Measurements from ENCODE around the gene DVL2.
A peak's percentile ranks its signal among the peaks of the same experiment; 100 is the strongest.

DVL2 gene

DNA sequence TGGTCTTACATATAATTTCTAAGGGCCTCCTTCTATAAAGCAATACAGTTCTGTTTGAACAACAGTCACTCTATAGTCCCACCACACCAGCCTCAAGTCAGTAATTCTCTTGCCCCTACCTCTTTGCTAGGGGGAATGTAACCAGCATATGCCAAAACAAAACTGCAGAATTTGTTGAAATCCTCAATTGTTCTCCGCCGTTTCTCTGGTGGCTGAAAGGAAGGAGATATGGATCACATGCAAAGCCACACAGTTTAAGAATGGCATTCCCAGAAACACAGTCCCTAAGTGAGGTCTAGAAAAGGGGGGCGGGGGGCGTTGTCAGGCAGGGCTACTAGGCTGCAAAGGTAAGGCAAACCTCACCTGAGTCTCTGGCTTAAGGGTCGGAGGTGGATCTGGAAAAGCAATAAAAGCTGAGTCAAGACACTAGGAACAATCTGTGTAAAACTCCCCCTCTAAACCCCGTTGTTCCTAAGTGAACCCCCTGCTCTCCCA is 3.0 kb upstream of the DVL2 start:
- DNase-seq, result no peak

DNA sequence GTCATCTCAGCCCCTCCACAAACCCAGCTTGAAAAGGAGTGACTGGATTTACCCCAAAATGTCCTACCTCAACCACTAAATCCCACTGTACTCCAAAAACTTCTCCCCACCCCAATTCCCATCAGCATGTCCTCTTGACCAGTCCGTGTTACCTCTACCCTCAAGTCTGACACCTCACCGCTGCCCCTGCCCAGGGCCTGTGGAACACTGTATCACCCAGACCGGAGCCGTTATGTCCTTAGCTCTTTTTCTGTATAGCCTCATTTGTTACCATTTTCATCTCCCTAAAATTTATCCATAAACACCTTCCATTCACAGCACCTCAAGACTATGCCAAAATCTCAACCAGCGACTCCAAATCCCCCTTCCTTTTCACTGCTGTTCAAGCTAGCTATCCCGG is 2.5 kb upstream of the DVL2 start:
- DNase-seq, result no peak

DNA sequence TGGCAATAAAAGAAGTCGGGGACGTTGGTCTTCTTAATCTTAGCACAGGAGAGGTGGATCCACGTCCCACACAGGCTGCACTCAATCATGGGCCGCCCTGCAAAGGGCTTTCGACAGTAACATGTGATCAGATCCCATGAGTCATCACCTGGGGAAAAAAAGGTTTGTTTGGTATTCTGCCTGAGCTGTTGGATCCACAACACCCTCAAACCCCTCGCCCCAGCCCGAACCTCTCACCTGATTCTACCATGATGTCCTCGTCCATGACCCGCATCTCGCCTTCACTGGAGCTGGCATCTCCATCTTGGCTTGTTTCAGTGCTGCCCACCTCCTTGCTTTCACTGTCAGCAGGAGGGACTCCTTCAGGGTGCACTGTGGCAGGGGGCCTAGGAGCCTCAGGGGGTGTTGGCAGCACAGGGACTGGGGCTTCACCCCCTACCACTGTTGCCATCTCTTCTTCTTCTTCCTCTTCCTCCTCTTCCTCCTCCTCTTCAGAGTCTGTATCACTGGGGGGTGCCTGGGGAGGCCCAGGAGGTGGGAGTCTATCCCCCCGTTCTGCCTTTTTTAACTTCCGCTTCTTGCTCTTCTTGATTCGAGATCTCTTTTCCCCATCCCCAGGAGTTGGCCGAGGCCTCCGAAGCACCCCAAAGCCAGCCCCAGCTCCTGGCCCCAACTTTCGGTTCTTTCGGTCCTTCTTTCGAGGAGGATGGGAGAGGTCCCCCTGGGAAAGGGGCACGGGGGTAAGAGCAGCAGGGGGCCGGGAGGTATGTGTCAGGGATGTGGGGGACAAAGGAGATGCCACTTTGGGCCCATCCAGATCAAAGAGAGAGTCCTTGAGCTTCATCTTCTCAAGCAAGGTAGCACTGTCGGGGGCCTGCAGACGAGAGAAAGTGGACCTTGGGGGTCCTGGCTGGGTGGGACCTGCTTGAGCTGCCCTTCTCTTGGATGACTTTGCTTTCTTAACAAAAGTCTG is 1.7 kb upstream of the DVL2 start:
- DNase-seq, result no peak

DNA sequence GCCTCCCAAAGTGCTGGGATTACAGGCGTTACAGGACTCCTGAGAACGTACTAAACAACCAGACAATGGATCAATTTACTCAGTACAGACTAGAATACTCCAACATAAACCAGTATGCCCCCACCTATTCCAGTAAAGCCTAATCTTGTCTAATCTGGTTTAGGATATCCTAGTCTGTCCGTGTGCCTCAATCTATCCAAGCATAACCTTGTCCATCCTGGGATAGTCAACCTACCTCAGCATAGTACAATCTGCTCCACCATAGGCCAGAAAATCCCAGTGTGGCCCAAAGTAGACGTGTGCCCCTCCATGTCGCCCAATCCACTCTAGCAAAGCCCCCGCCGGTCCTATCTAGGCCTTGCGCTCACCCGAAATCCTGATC is 625 bp downstream of the DVL2 start:
- DNase-seq, result no peak

DNA sequence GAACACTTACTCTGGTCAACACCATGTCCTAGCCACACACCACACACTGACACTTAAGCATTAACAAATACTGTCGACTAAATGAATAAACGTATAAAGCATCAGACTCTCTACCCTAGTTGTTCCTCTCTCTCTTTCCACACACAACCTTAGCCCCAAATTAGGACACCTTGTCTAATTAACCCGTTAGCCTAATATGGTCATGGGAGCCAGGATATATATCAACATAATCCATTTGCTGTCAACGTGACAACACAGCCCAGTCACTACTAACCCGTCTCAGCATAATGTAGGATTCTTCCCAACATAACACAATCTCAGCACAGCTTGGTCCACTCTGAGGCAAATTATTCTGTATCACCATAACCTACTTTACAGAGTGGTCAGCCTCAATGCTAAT is 2.2 kb downstream of the DVL2 start:
- no peak for DNase-seq

DNA sequence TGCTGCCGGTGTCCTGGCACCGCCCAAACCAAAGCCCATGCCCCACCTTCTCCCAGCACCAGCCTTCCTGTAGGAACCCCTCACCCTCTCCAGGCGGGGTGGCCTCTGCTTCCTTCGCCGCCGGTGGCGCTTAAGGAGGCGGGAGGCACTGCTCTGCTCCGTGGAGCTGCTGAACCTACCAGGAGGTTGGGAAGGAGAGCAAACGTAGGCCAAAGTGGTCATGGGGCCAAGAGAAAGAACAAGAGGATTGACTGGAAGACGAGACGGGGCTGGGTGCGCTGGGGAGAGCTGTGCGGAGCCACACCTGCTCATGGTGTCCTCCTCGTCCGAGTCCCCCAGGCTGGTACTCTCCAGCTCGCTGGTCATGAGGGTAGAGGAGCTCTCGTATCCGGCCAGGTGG is 4.8 kb downstream of the DVL2 start:
- no peak for DNase-seq

DNA sequence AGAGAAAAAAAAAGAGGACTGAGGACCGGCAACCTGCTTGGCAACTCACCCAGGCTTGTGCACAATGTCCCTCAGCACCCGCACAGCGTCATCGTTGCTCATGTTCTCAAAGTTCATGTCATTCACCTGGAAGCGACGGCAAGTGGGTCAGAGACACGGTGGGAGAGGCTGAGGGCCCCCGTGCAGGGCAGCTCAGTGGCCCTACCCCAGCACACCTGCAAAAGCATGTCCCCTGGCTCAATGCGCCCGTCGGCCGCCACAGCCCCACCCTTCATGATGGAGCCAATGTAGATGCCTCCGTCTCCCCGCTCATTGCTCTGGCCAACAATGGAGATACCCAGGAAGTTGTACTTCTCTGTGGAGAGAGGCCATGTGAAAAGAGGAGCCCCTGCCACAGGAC is 5.4 kb downstream of the DVL2 start:
- no peak for DNase-seq

DNA sequence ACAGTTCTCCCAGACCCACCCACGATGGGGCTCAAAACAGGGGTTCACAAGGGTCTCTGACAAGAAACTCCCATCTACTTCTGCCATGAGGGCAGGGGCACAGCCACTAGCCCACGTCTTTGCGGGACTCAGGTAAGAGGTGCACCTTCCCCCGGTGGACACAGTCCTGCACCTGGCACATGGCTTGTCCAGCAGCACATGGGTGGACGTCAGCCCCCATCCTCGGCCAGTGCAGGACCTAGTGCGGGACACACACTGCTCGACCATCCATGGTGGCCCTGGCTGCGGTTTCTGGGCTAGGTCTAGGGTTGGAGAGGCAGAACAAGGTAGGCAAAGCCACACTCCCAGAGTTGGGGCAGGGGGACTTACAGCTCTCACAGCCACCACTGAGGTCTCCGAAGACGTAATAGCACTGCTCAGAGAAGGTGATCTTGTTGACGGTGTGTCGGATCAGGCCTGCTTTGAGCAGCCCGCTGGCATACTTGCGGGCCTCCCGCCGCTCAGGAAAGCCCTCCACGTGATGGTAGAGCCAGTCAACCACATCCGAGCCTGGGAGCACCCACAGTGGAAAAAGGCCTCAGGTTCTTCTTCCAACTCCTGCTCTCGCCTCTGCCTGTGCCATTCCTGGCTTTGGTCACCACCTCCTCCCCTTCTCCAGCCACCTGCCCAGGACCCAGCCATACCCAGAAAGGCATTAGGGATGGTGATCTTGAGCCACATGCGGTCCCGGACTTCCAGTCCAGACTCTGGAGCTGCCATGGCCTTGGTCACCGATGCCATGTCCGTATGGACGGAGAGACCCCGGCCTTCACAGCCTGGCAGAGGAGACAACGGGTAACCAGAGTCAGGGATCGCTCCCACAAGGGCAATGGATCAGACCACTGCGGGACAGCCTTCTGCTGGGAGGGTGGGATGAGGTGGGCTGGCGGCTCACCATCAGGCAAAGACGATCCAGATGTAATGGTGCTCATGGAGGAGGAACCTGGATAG is 7.3 kb downstream of the DVL2 start:
- DNase-seq, result no peak

DNA sequence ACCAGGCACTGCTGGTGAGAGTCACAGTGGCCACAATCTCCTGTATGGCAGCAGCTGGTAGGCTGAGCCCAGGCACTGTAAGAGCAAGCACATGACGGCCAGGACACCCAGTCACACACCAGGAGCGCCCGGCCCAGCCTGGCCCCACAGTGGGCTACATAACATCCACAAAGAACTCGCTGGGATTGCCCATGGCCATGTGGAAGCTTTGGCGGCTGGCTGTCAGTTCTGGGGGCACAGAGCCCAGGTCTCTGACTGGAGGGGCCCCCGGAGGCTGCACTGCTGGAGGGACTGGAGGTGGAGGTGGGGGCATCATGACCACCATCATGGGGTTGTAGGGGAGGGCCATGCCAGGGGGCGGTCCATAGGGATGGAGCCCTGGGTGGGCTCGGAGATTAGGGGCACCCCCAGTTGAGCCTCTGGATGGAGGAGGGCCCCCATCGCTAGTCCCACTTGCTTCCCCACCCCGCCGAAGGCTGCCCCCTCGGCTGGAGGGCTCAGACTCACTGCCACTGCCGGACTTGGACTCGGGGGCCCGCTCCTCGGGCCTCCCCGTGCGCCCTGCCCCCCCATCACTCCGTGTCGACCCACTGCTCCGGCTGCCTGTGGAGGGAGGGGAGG is 8.5 kb downstream of the DVL2 start:
- DNase-seq, result no peak

DNA sequence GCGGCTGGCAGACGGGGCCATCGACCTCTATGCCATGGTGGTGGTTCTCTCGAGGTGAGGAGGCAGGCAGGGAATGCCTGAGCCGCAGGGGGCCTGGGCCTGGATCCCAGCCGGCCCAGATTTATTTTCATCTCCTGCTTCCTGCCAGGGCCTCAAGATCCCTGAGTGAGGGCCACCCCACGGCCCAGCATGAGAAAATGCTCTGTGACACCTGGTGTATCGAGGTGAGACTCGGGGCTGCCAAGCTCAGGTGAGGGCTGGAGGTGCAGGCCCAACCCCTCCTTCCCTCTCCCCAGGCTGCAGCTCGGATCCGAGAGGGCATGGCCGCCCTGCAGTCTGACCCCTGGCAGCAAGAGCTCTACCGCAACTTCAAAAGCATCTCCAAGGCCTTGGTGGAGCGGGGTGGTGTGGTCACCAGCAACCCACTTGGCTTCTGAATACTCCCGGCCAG is 9.6 kb downstream of the DVL2 start:
- DNase-seq, result no peak

DNA sequence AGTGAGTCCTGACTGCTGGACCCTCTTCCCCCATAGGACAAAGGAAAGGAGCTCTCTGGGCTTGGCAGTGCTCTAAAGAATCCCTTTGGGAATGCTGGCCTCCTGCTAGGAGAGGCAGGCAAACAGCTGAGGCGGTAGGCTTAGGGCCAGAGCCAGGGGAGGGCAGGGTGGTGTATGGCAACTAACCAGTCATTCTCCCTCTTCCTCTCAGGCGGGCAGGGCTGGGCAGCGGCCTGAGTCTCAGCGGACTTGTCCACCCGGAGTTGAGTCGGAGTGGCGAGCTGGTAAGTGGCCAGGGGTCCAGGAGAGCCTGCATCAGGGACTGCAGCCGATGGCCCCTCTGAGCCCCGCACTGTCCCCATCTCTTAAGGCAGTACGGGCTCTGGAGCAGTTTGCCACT is 10.2 kb downstream of the DVL2 start:
- no peak for DNase-seq

DNA sequence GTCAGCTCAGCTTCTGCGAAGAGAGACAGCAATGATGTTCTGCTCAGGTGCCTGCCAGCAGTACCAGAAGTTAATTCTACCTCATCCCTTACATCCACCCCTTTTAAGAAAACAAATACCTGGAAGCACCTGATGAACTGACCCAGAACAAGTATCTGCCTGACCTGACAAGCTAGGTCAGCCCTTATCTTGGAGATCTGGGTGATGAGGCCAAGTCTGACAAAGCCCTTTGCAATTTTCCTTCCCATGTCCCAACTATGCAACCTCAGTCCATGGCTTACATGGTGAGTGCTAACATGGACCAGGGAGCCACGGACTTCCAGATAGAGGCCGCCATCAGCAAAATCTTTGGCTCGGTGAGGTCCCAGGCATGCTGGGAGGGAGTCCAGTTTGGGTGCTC is 10.9 kb downstream of the DVL2 start:
- DNase-seq, result no peak

DNA sequence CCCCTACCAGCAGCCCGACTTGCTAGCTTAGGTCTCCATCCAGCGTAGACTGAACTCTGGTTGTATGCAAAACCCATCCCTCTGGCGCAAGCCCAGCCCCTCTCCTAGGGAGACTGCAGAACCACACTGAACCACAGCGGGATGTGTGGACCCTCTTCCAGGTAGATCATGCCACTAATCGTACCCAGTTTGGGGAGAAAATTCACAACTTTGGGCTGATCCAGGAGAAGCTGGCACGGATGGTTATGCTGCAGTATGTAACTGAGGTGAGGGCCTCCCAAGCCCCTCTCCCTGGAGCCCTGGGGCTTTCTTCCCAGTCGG is 11.4 kb downstream of the DVL2 start:
- DNase-seq, result no peak

DNA sequence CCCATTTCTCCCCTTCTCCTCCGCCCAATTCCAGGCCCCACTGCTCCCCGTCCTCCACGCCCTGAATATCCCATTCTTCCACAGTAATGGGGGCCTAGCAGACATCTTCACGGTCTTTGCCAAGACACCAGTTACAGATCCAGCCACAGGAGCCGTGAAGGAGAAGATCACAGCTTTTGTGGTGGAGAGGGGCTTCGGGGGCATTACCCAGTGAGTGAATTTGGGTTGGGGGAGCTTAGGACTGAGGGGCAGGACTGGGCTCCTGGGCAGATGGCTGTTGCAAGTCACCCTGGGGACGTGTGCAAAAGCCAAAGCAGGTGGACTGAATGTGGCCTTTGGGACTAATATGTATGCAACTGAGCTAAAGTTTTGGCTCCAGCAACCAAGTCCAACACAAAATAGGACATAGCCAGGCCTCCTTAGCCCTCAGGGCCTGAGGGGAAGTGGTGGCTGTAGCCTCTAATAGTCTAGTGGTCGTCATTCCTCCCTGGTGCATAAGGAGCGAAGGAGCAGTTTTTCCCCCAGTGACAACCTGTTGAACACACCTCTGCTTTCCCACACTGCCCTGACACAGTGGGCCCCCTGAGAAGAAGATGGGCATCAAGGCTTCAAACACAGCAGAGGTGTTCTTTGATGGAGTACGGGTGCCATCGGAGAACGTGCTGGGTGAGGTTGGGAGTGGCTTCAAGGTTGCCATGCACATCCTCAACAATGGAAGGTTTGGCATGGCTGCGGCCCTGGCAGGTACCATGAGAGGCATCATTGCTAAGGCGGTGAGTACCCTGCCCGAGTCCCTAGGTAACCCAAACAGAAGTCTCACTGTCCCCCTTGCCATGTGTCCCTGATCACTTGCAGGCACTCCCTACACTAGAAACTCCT is 12.0 kb downstream of the DVL2 start:
- DNase-seq, result no peak

DNA sequence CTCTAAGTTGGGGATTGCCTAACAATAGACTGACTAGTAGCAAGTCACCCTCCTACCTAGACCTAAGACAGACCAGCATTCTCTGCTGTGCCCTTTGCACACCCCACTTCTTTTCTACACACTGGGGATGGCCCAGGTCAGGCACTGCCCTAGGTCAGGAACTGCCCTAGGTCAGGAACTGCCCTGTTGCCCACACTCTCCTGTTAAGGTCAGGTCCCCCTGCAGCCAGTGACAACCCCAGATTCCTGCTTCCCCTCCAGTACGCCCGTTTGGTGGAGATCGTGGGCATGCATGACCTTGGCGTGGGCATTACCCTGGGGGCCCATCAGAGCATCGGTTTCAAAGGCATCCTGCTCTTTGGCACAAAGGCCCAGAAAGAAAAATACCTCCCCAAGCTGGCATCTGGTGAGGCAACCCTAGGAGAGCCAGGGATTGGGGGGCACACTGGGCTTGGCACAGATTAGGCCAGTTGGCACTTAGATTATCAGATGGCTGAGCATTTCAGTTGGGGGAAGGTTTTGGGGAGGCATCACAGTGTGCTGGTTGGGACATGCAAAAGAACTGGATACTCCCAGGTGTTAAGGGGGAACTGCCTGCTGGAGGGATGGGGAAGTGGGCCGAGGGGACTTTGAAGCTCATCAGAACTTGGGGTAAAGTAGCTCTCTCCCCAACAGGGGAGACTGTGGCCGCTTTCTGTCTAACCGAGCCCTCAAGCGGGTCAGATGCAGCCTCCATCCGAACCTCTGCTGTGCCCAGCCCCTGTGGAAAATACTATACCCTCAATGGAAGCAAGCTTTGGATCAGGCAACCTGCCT is 12.8 kb downstream of the DVL2 start:
- DNase-seq, result no peak

DNA sequence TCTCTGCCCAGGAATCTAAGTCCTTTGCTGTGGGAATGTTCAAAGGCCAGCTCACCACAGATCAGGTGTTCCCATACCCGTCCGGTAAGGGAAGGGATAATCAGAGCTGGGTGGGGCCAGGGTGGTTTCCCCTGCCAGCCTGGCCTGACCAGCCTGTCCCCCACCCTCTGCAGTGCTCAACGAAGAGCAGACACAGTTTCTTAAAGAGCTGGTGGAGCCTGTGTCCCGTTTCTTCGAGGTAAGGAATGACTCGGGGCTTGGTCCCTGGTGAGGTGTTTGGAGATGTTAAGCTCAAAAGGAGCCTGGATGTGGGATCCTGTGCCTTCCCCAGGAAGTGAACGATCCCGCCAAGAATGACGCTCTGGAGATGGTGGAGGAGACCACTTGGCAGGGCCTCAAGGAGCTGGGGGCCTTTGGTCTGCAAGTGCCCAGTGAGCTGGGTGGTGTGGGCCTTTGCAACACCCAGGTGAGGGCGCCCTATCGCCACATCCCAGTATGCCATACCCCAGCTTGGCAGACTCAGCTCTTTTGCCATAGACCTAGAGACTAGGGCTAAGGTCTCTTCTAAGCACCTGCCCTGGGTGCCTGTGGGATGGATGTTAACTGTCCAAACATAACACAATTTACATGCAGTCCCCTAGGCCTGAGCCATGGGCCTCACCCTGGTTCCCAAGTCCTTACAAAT is 13.6 kb downstream of the DVL2 start:
- peak; percentile 63 for DNase-seq

DNA sequence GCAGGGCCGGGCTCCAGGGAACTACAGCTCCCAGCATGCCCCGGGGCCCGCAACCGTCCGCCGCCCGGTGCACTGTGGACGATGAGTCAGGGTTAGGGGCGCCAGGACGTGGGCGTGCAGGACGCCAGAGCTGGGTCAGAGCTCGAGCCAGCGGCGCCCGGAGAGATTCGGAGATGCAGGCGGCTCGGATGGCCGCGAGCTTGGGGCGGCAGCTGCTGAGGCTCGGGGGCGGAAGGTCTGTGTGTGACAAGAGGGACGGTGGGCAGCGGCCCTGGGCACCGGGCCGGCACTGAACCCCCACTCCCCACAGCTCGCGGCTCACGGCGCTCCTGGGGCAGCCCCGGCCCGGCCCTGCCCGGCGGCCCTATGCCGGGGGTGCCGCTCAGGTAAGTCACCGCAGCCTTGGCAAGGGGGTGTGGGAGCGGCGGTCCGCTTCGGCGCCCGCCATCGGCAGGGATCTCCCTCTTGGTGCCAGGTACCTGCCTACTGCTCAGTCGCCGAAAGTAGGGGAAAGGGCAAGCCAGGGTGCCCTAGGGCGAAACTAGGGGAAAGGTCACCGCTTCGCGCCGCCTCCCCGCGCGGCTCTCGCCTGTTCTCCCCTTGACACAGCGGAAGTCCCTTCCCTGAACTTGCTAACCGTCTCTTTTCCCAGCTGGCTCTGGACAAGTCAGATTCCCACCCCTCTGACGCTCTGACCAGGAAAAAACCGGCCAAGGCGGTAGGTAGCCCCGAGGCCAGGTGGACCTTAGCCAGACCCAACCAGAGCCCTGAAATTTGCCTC is 14.3 kb downstream of the DVL2 start, which contains the start of the genes ACADVL and DLG4:
ACADVL (plus strand) TSS at position 127 of the 781 bp plus-strand sequence; CDS start at position 174, 47 bp downstream.
DLG4 (minus strand) TSS at position 25 of the 781 bp plus-strand sequence.
- DNase-seq, result peak; percentile 84

DNA sequence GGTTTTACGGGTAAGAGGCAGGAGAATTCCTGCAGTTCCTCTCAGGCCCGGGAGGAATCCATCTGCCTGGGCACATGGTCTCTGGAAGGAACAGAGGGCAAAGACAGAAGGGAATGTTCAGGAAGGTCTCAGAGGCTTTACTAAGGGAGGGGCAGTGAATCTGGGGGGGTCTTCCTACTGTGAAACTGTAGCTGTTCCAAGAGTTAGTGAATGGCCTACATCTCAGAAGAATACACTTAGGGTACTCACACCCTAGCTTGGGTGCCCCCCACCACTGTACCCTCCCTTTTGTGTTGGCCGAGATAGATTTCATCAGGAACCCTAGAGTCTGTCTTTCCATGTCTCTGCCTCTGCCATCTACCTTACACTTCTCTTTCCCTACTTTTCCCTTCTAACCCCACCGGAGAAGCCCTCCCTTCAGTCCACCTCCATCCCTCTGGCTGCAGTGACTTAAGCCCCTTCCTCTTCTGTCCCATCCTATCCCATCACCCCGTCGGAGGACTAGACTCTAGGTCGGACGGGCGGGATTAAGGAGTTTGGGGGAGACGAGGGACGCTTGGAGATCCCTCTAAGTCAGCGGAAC is 15.0 kb downstream of the DVL2 start:
- DNase-seq, result no peak

DNA sequence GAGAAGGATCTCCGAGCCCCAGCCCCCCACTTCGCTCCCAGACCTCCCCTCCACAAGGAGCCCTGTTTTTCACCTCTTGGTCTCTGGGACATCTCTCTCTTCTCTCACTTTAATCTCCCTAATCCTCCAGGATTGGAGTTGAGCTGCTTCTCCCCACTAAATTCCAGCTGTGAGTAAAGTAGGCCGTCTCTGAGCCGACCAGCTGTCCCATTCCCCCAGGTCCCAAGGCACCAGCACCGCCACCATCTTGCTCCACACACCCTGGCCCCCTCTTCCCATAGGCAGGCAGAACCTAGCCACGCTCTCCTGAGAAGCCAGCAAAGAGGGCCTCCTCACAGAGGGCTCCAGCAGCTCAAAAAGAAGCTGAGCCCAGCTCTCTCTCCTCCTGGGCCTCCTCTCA is 15.6 kb downstream of the DVL2 start:
- no peak for DNase-seq
